Measurements from ENCODE around the gene SLCO2A1.

Gene SLCO2A1

DNA sequence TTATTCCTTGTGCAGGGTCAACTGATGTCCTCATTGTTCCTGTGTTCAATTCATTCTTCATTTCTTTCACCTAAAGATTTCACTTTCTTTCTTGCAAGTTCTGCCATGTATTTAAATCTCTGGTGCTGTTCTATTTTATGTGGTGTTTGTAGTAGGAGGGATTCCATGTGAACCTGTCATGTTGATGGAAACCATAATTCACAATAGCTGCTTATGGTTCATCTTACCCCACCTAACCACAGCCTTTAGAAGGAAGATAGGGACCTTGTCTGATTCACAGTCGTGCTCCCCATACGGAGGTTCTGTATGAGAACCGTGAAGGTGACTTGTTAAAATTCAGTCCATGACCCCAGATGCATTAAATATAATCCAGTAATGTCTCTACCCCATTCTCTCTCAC is 21.9 kb downstream of the SLCO2A1 start:
- no peaks in the 10 kb centered on the region for H3K4me1 ChIP-seq (ENCODE audit: control insufficient read depth, low read depth, low read length)
- H3K9me3 ChIP-seq (ENCODE audit: control insufficient read depth, low read depth, low read length), result no peaks in the 10 kb centered on the region
- H3K27me3 ChIP-seq (ENCODE audit: control insufficient read depth, insufficient read depth, low read length), result no peaks in the 10 kb centered on the region
- no peak overlapping the region for H3K4me3 ChIP-seq (ENCODE audit: low read length)
- H3K9ac ChIP-seq (ENCODE audit: low read length), result no peak overlapping the region
- no peak overlapping the region for H3K27ac ChIP-seq (ENCODE audit: low read length)
- no peaks in the 10 kb centered on the region for H3K36me3 ChIP-seq (ENCODE audit: control insufficient read depth, low read depth, low read length)

DNA sequence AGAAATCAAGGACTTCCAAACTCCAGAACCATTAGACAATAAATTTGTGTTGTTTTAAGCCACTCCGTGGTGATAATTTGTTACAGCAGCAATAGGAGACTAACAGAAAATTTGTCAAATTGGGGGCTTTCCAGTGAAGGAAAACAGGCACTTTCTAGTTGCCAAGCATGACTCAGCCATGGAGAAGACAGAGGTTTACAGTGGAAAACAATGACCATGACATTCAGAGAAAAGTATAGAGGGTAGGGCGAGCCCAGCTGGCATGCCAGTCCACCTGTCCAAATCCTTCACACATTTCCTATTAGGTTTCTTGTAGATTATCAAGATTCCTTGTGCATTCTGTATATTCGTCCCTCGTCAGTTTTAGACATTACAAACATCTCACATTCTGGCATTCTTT is 24.9 kb downstream of the SLCO2A1 start:
- no peaks in the 10 kb centered on the region for H3K36me3 ChIP-seq (ENCODE audit: control insufficient read depth, low read depth, low read length)
- H3K4me3 ChIP-seq (ENCODE audit: low read length), result no peak overlapping the region
- no peaks in the 10 kb centered on the region for H3K9me3 ChIP-seq (ENCODE audit: control insufficient read depth, low read depth, low read length)
- no peaks in the 10 kb centered on the region for H3K27me3 ChIP-seq (ENCODE audit: control insufficient read depth, insufficient read depth, low read length)
- H3K27ac ChIP-seq (ENCODE audit: low read length), result no peak overlapping the region
- no peaks in the 10 kb centered on the region for H3K4me1 ChIP-seq (ENCODE audit: control insufficient read depth, low read depth, low read length)
- no peak overlapping the region for H3K9ac ChIP-seq (ENCODE audit: low read length)

DNA sequence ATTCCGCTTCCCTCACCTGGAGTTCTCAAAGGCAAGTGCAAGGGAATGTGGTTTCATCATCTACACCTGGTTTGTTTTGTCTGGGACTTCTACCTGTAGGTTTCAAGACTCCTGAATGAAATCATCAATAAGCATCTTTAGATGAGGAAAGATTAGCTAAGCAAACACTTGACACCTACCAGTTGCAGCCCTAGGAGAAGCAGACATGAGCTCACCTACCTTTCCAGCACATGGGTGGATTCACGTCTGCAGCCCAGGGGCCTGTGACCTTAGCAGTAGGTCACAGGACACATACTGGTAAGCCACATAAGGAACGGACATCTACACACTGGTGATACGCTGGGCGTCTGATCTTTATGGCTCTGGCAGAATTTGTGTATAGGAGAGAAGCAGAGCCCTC is 26.7 kb downstream of the SLCO2A1 start:
- Histone ChIP-seq H3K4me3 (ENCODE audit: low read length) (no peak overlapping the region), H3K9me3 (ENCODE audit: control insufficient read depth, low read depth, low read length) (no peaks in the 10 kb centered on the region), H3K36me3 (ENCODE audit: control insufficient read depth, low read depth, low read length) (no peaks in the 10 kb centered on the region), H3K27me3 (ENCODE audit: control insufficient read depth, insufficient read depth, low read length) (peaks cover under 1% of the 10 kb centered on the region), H3K4me1 (ENCODE audit: control insufficient read depth, low read depth, low read length) (no peaks in the 10 kb centered on the region), H3K9ac (ENCODE audit: low read length) (no peak overlapping the region), H3K27ac (ENCODE audit: low read length) (no peak overlapping the region)

- peaks cover 8% of the 10 kb centered on the region for H3K27me3 ChIP-seq (ENCODE audit: control insufficient read depth, insufficient read depth, low read length)
- no peak overlapping the region for H3K27ac ChIP-seq (ENCODE audit: low read length)
- H3K4me1 ChIP-seq (ENCODE audit: control insufficient read depth, low read depth, low read length), result no peaks in the 10 kb centered on the region
- H3K9ac ChIP-seq (ENCODE audit: low read length), result no peak overlapping the region
- H3K9me3 ChIP-seq (ENCODE audit: control insufficient read depth, low read depth, low read length), result no peaks in the 10 kb centered on the region
- no peaks in the 10 kb centered on the region for H3K36me3 ChIP-seq (ENCODE audit: control insufficient read depth, low read depth, low read length)
- no peak overlapping the region for H3K4me3 ChIP-seq (ENCODE audit: low read length)
These were observed 27.4 kb downstream of the SLCO2A1 start for GRCh38 chr3:134002306-134002705.

GRCh38 chr3:134001251-134001650 is 28.5 kb downstream of the SLCO2A1 start:
- Histone ChIP-seq H3K4me1 (ENCODE audit: control insufficient read depth, low read depth, low read length) (no peaks in the 10 kb centered on the region), H3K4me3 (ENCODE audit: low read length) (no peak overlapping the region), H3K36me3 (ENCODE audit: control insufficient read depth, low read depth, low read length) (no peaks in the 10 kb centered on the region), H3K27ac (ENCODE audit: low read length) (no peak overlapping the region), H3K27me3 (ENCODE audit: control insufficient read depth, insufficient read depth, low read length) (peaks cover 19% of the 10 kb centered on the region), H3K9ac (ENCODE audit: low read length) (no peak overlapping the region), H3K9me3 (ENCODE audit: control insufficient read depth, low read depth, low read length) (no peaks in the 10 kb centered on the region)

- Histone ChIP-seq H3K9ac (ENCODE audit: low read length) (no peak overlapping the region), H3K36me3 (ENCODE audit: control insufficient read depth, low read depth, low read length) (no peaks in the 10 kb centered on the region), H3K27me3 (ENCODE audit: control insufficient read depth, insufficient read depth, low read length) (peaks cover 19% of the 10 kb centered on the region), H3K9me3 (ENCODE audit: control insufficient read depth, low read depth, low read length) (no peaks in the 10 kb centered on the region), H3K4me1 (ENCODE audit: control insufficient read depth, low read depth, low read length) (peaks cover 7% of the 10 kb centered on the region), H3K27ac (ENCODE audit: low read length) (no peak overlapping the region), H3K4me3 (ENCODE audit: low read length) (no peak overlapping the region)
These were observed 29.6 kb downstream of the SLCO2A1 start for GRCh38 chr3:133999891-134000685.

GRCh38 chr3:133998691-133999241 is 31.0 kb downstream of the SLCO2A1 start:
- Histone ChIP-seq H3K9me3 (ENCODE audit: control insufficient read depth, low read depth, low read length) (no peaks in the 10 kb centered on the region), H3K27ac (ENCODE audit: low read length) (no peak overlapping the region), H3K27me3 (ENCODE audit: control insufficient read depth, insufficient read depth, low read length) (peaks cover 19% of the 10 kb centered on the region), H3K4me1 (ENCODE audit: control insufficient read depth, low read depth, low read length) (peaks cover 7% of the 10 kb centered on the region), H3K36me3 (ENCODE audit: control insufficient read depth, low read depth, low read length) (no peaks in the 10 kb centered on the region), H3K4me3 (ENCODE audit: low read length) (no peak overlapping the region), H3K9ac (ENCODE audit: low read length) (no peak overlapping the region)

- H3K36me3 ChIP-seq (ENCODE audit: control insufficient read depth, low read depth, low read length), result no peaks in the 10 kb centered on the region
- no peak overlapping the region for H3K4me3 ChIP-seq (ENCODE audit: low read length)
- H3K27me3 ChIP-seq (ENCODE audit: control insufficient read depth, insufficient read depth, low read length), result peaks cover 19% of the 10 kb centered on the region
- no peak overlapping the region for H3K27ac ChIP-seq (ENCODE audit: low read length)
- no peaks in the 10 kb centered on the region for H3K9me3 ChIP-seq (ENCODE audit: control insufficient read depth, low read depth, low read length)
- no peak overlapping the region for H3K9ac ChIP-seq (ENCODE audit: low read length)
- H3K4me1 ChIP-seq (ENCODE audit: control insufficient read depth, low read depth, low read length), result peaks cover 7% of the 10 kb centered on the region
These were observed 31.7 kb downstream of the SLCO2A1 start for GRCh38 chr3:133997871-133998635.

DNA sequence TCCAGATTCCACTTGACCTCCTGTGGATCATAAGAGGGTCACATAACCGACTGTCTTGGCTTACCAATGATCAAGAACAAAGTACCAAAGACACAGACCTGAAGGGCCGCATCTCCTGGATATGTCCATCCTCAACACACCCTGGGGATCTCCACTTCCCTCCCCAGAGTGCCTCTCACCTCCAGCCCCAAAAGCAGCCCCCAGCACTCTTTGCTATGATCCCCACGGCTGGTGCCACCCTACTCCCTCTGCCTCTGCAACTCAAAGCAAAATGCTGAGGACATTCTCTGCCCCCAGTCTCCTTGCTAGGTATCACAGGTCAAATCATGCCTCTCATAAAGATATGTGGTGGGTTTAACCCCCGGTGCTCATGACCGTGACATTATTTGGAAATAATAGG is 32.7 kb downstream of the SLCO2A1 start:
- Histone ChIP-seq H3K36me3 (ENCODE audit: control insufficient read depth, low read depth, low read length) (no peaks in the 10 kb centered on the region), H3K9ac (ENCODE audit: low read length) (no peak overlapping the region), H3K27ac (ENCODE audit: low read length) (no peak overlapping the region), H3K9me3 (ENCODE audit: control insufficient read depth, low read depth, low read length) (no peaks in the 10 kb centered on the region), H3K4me3 (ENCODE audit: low read length) (no peak overlapping the region), H3K27me3 (ENCODE audit: control insufficient read depth, insufficient read depth, low read length) (peaks cover 19% of the 10 kb centered on the region), H3K4me1 (ENCODE audit: control insufficient read depth, low read depth, low read length) (peaks cover 10% of the 10 kb centered on the region)

- Histone ChIP-seq H3K4me1 (ENCODE audit: control insufficient read depth, low read depth, low read length) (peaks cover 16% of the 10 kb centered on the region), H3K4me3 (ENCODE audit: low read length) (no peak overlapping the region), H3K9ac (ENCODE audit: low read length) (no peak overlapping the region), H3K36me3 (ENCODE audit: control insufficient read depth, low read depth, low read length) (no peaks in the 10 kb centered on the region), H3K27me3 (ENCODE audit: control insufficient read depth, insufficient read depth, low read length) (peaks cover 19% of the 10 kb centered on the region), H3K27ac (ENCODE audit: low read length) (no peak overlapping the region), H3K9me3 (ENCODE audit: control insufficient read depth, low read depth, low read length) (no peaks in the 10 kb centered on the region)
These were observed 33.5 kb downstream of the SLCO2A1 start for GRCh38 chr3:133996251-133996661.

DNA sequence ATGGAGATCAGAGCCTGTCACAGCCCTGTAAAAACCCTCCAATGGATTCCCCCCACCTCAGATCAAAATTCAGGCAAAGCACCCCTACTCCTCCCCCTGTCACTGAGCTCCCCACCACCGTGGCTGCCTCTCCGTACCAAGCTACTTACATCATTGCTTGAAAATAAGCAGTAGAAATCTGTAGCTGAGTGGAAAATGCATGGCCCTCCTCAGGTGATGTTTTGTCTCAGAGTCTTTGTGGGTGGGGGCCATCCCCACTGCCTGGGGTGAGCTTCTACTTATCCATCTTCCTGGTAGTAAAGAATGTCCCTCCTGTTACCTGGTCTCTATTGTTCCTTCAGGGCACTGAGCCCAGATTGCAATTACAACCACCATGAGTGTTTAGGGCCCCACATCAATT is 34.5 kb downstream of the SLCO2A1 start:
- H3K4me3 ChIP-seq (ENCODE audit: low read length), result no peak overlapping the region
- H3K9ac ChIP-seq (ENCODE audit: low read length), result no peak overlapping the region
- peaks cover 16% of the 10 kb centered on the region for H3K4me1 ChIP-seq (ENCODE audit: control insufficient read depth, low read depth, low read length)
- peaks cover 19% of the 10 kb centered on the region for H3K27me3 ChIP-seq (ENCODE audit: control insufficient read depth, insufficient read depth, low read length)
- no peaks in the 10 kb centered on the region for H3K9me3 ChIP-seq (ENCODE audit: control insufficient read depth, low read depth, low read length)
- no peaks in the 10 kb centered on the region for H3K36me3 ChIP-seq (ENCODE audit: control insufficient read depth, low read depth, low read length)
- no peak overlapping the region for H3K27ac ChIP-seq (ENCODE audit: low read length)
